HG03139 (cell line): ENCODE results near the gene TMPRSS12.
"Not testable (repeated sequence)": the region's sequence is repeated elsewhere in the genome, so short reads cannot be mapped to it uniquely, and the experiment has no call there.

Experiments
- ATAC-seq: cut with Tn5 transposase; IDR thresholded peaks from one replicate; pipeline ENCODE4 v1.9.1; 2021; ENCODE audit not compliant: unreplicated experiment

TMPRSS12 gene

GRCh38 chr12:50842637-50843493 is at the start of gene TMPRSS12:
Gene TMPRSS12, plus strand, starts transcription at chr12:50842926. Its CDS starts 39 bp downstream, at chr12:50842965.
- ATAC-seq = no peak

GRCh38 chr12:50799908-50800307 is 42.8 kb upstream of the TMPRSS12 start:
- no peak for ATAC-seq

GRCh38 chr12:50803230-50803875 is 39.4 kb upstream of the TMPRSS12 start:
- ATAC-seq = no peak

GRCh38 chr12:50806176-50806575 is 36.5 kb upstream of the TMPRSS12 start:
- ATAC-seq = no peak

- ATAC-seq = not testable (repeated sequence)
Measured at GRCh38 chr12:50809131-50809530, 33.6 kb upstream of the TMPRSS12 start.

GRCh38 chr12:50814921-50815320 is 27.8 kb upstream of the TMPRSS12 start:
- not testable (repeated sequence) for ATAC-seq

GRCh38 chr12:50820177-50820576 is 22.5 kb upstream of the TMPRSS12 start:
- no peak for ATAC-seq

GRCh38 chr12:50822082-50822481 is 20.6 kb upstream of the TMPRSS12 start:
- ATAC-seq = no peak

GRCh38 chr12:50823724-50824123 is 19.0 kb upstream of the TMPRSS12 start:
- not testable (repeated sequence) for ATAC-seq

GRCh38 chr12:50824914-50825313 is 17.8 kb upstream of the TMPRSS12 start:
- ATAC-seq = no peak

GRCh38 chr12:50825372-50825838 is 17.3 kb upstream of the TMPRSS12 start:
- ATAC-seq = no peak

GRCh38 chr12:50828121-50828520 is 14.6 kb upstream of the TMPRSS12 start:
- no peak for ATAC-seq

- no peak for ATAC-seq
Measured at GRCh38 chr12:50828886-50829285, 13.8 kb upstream of the TMPRSS12 start.

- not testable (repeated sequence) for ATAC-seq
Measured at GRCh38 chr12:50833801-50834200, 8.9 kb upstream of the TMPRSS12 start.

- no peak for ATAC-seq
Measured at GRCh38 chr12:50839042-50839441, 3.7 kb upstream of the TMPRSS12 start.

GRCh38 chr12:50840809-50841487 is 1.8 kb upstream of the TMPRSS12 start:
- no peak for ATAC-seq

GRCh38 chr12:50841716-50842531 is 802 bp upstream of the TMPRSS12 start:
- ATAC-seq = no peak

- no peak for ATAC-seq
Measured at GRCh38 chr12:50845021-50845647, 2.4 kb downstream of the TMPRSS12 start.

- no peak for ATAC-seq
Measured at GRCh38 chr12:50848963-50849362, 6.2 kb downstream of the TMPRSS12 start.

- ATAC-seq = not testable (repeated sequence)
Measured at GRCh38 chr12:50855218-50855617, 12.5 kb downstream of the TMPRSS12 start.
